C4-2B (cell line): ENCODE data around the gene MAGI2.

Experiments
- H3K27ac ChIP-seq: fragments of 450-650 bp; 2 replicates; pipeline ENCODE4 v1.5.1; 2017
- CTCF ChIP-seq: fragments of 450-650 bp; conservative IDR thresholded peaks from 2 replicates; pipeline ENCODE4 v1.5.1; 2017; ENCODE audit warnings: mild to moderate bottlenecking
- ZFX ChIP-seq: fragments of 450-650 bp; IDR thresholded peaks from 2 replicates; pipeline ENCODE4 v1.6.1; 2017

Gene MAGI2

GRCh38 chr7:78195281-78195680, 1258.2 kb downstream of the MAGI2 start:
- TF ChIP-seq ZFX (no peak), CTCF (no peak)
- no peak overlapping the region for H3K27ac ChIP-seq

- no peak overlapping the region for H3K27ac ChIP-seq
- TF ChIP-seq CTCF, result no peak
- TF ChIP-seq ZFX, result no peak
Measured at GRCh38 chr7:78194611-78195010, 1258.9 kb downstream of the MAGI2 start.

GRCh38 chr7:78191475-78192079, 1261.9 kb downstream of the MAGI2 start:
- no peak overlapping the region for H3K27ac ChIP-seq
- TF ChIP-seq ZFX, result no peak

GRCh38 chr7:78189762-78190161, 1263.7 kb downstream of the MAGI2 start:
- TF ChIP-seq CTCF (no peak), ZFX (no peak)
- H3K27ac ChIP-seq, result no peak overlapping the region

GRCh38 chr7:78185149-78185745, 1268.2 kb downstream of the MAGI2 start:
- H3K27ac ChIP-seq, result no peak overlapping the region
- TF ChIP-seq CTCF (no peak), ZFX (no peak)

GRCh38 chr7:78184299-78184698, 1269.2 kb downstream of the MAGI2 start:
- H3K27ac ChIP-seq, result no peak overlapping the region
- TF ChIP-seq ZFX, result no peak
- TF ChIP-seq CTCF, result no peak

- TF ChIP-seq CTCF (no peak), ZFX (no peak)
- no peak overlapping the region for H3K27ac ChIP-seq
Measured at GRCh38 chr7:78179827-78180477, 1273.5 kb downstream of the MAGI2 start.

GRCh38 chr7:78179211-78179610, 1274.3 kb downstream of the MAGI2 start:
- TF ChIP-seq ZFX (no peak), CTCF (no peak)
- H3K27ac ChIP-seq, result no peak overlapping the region
